GM18868 (cell line): ENCODE measurements around the gene IYD.
"Not testable (repeated sequence)": the region's sequence is repeated elsewhere in the genome, so short reads cannot be mapped to it uniquely, and the experiment has no call there.

Experiments used
- ATAC-seq: cut with Tn5 transposase; IDR thresholded peaks from one replicate; pipeline ENCODE4 v1.9.1; 2021; ENCODE audit warnings: mild to moderate bottlenecking, moderate library complexity; ENCODE audit not compliant: unreplicated experiment

IYD gene

DNA sequence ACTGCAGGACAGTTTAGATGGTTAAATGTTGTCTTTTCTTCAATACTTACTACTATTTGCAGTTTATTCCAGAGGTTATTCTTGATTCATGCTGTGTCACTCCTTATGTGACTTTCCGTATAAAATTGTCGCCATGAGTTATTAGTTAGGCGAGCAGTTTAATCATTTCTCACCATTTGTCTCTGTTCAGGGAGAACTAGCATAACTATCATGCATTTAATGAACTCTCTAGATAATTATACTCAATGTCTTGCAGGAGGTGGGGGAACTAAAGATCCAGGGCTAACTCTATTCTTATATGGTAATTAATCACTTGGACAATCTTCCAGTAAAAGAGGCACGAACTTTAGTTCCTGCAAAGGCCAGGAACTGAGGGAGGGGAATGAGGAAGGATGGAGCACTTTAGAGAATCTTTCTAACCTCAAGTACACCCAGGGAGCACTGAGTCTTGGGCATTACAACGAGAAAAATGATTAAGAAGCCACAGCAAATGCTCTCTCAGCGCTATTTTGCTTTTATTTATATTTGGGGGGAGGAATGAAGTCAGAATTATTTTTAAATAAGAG, 58.3 kb downstream of the IYD start:
- ATAC-seq: no peak

DNA sequence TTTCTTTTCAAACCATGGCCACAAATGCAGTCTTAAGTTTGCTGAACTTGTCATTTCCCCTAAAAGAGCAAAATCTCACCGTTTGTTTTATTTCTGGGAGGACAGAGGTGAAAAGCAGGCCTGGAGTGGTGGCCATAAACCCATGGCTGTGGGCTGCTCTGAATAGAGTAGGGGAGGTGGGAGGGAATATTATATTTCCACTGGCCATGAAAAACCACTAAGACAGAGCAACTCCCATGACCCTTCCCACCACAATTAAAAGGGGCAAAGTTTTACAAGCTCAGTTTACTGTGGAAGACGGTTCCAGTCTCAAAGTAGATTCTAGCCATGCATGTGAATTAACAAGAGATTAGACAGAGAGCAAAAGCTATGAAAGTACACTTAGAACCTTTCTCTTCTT, 59.0 kb downstream of the IYD start:
- ATAC-seq: no peak

DNA sequence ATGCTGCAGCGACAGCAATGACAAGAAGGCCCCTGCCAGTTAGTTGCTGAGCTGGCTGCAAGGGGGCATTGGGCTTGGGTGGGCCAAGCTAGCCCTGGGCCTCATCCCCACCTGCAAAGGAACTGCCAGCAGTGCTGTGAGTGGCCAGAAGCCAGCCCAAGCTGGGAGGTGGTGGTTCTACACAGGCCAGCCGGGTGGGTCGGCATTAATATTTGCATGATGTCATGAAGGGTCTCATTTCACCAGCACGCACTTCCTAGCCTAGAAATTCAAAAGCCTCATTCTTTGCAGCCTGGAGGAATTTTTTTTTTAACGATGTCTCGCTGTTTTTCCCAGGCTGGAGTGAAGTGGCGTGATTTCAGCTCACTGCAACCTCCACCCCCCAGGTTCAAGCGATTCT, 62.0 kb downstream of the IYD start:
- ATAC-seq: no peak

DNA sequence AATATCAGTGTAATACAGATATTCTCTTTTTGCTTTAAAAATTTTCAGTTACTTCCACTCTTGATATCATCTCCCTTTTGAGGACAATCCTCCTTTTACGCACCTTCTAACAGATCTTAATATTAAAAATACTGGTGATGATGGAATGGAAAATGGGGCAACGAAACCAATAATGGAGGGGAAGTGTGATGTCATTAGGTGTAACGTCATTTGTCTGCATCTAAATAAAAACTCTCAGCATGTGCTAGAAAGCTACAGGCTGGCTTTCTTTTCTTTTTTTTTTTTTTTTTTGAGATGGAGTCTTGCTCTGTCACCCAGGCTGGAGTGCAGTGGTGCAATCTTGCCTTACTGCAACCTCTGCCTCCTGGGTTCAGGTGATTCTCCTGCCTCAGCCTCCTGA, 66.5 kb downstream of the IYD start:
- ATAC-seq: no peak

DNA sequence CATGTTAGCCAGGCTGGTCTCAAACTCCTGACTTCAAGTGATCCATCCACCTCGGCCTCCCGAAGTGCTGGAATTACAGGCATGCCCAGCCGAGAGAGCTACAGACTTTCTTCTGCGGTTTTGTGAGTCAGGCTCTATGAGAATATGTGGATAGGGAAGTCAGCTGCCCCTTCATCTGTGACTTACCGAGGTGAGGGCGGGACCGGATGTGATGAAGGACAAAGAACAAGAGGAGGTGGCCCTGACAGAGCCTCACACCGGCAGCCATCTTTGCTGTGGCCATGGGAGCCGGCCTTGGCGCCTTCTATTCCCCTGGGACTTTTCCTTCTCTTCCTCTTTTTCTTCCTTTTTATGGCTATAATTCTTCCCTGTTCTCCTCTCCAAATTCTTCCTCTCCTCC, 67.0 kb downstream of the IYD start:
- no peak for ATAC-seq

DNA sequence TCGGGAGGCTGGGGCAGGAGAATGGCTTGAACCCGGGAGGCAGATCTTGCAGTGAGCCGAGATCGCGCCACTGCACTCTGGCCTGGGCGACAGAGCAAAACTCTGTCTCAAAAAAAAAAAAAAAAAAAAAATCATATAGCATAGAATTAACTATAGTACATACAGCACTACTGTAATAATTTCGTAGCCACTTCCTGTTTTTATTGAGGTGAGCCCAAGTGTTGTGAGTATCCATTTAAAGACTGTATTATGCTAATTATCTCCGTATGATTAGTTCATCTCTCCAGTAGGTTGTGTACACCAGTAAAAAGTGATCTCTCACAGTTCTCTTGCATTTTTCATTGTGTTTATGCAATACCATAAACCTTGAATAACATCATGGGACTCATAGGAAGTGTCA, 70.6 kb downstream of the IYD start:
- no peak for ATAC-seq

DNA sequence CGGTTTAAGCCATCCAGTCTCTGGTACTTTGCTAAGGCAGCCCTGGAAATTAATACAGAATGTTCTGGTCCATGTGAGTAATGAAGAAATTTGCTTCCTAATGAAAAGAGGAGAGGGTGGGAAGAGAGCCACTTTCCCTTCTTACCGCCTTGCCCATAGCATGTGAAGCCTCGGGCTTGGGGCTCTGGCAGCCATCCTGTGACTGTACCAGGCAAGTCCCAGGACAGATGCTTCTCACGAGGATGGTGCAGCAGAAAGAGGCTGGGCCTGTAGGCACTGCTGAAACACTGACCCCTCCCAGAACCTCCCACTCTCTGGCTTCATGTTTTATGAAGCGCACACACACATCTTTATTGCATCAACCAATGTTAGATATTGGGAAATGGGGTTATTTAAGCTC, 74.8 kb downstream of the IYD start:
- no peak for ATAC-seq

DNA sequence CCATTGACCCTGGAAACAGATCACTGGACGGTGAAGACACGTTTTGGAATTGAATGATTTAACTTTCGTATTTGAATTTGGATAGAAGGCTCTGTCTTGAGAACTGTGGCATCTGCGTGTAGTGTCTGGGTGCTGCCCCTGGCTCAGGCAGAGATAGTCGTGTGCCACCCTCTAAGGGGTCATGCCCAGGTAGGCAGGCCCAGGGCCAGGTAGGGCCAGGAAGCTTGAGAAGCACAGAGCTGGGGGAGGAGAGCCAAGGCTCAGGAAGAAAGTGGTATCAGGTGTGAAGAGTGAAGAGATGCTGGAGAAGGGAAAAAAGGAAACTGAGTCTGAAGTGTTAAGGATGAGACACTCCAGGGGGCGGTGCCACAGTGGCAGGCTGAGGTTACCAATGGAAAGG, 75.5 kb downstream of the IYD start:
- no peak for ATAC-seq

DNA sequence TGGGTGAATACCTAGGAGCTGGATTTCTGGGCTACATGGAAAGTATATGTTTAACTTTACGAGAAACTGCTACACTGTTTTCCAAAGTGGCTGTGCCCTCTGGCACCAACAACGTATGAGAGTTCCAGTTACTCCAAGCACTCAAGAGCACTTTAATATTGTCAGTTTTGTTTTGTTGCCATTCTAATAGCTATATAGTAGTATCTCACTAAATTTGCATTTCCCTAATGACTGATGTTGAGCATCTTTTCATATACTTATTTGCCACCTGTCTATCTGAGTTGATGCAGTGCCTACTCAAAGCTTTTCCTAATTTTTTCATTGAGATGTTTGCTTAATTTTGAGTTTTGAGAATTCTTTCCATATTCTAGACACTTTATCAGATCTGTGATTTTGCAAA, 76.7 kb downstream of the IYD start:
- no peak for ATAC-seq

DNA sequence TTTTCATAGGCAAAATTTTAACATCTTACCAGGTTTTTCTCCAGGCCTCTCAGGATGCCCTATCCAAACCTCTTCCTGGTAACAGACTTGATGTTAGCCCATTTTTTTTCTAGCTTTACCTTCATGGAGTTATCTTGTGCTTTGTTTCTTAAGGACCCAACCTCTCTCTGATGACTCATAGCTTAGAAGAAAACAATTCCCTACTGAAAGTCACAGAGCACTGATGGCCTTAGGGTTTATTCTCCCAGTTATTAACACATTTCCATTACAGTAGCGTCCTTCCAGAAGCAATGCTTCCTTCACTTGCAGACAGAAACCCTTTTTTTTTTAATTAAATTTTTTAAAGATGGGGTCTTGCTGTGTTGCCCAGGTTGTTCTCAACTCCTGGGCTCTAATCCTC, 79.4 kb downstream of the IYD start:
- ATAC-seq: no peak

DNA sequence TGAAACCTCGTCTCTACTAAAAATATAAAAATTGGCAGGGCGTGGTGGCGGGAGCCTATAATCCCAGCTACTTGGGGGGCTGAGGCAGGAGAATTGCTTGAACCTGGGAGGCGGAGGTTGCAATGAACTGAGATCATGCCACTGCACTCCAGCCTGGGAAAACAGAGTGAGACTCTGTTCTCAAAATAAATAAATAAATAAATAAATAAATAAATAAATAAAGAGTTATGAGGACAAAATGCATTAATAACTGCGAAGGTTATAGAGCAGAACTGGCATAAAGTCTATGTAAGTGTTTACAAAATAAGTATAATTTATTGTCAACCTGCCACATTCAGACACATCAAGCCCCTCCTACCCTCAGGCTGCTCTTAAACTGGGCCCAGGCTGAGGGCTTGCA, 80.2 kb downstream of the IYD start:
- not testable (repeated sequence) for ATAC-seq

DNA sequence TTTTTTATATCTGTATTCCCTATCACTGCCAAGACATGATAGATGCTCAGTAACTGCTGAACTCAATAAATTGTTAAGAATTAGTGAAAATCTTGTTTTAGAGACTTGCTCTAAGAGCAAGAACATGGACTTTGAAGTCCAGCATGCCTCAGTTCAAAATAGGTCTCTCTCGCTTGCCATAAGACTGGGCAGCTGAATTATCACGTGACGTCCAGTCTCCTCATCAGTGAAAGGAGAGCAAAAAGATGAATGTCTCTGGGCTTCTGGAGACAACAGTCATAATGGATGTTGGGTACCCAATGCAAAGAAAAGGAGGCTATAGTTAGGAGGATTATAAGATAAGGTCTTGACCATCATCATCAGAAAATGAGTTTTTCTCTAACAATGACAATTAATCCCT, 82.1 kb downstream of the IYD start:
- ATAC-seq: no peak

DNA sequence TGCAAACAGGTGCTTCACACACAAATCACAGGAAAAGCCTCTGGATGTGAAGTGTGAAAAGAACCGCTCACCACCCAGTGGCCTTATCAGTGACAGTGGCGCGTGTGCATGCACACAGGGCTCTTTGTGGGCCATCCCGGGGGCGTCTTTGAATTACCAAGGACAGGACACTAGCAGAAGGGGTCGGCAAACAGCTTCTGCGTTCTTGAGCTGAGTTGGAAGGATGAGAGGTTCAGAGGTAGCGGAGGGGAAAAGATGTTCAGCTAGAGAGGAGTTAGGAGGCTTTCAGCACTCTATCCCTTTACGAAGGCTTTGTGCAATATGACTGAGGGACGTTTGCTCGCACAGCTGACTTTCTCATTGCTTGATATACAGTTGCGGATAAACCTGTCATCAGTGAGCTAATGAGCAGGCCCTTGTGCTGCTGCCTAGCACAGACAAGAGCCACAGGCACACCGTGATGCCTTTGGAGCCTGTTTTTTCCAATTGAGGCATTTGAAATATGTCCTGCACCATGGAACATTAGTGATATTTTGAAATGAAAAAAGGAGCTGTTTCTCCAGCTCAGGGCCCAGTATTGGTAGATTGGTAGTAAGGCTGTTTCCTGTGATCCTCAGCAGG, 83.1 kb downstream of the IYD start:
- ATAC-seq: no peak

DNA sequence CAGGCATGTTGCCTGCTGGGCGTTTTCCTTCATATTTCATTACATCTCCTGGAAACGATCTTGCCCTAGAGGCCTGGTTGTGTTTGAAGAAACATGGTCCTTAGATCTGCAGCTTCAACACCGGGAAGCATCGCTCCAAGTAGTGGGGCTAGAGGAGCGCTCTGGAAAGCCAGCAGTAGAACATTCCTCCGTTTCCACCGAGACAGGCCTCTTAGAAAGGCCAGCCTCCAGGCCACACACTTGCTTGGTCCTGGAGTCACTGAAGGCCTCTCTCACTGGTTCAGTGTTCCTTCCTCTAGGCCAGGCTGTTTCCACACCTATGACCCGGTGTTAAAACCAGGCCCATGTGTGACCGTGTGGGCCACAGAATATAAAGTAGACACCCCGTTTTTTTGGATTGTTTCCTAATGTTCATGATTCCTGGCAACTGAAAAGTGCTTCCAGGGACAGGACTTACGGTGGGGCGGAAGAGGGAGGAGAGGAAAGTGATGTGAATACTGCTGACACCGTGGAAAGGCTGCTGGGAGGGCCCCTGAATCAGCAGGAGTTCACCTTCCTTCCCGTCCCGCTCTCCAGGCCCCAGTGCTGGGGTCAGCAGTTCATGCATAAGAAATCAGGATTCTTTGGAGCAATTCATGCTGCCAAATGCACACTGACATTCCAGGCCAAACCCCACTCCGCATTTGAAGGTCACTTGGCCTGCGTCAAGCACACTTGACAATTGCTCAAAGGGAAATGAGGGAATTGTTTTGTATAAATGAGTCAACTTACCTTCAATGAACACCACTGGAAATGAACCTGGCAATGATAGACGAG, 83.8 kb downstream of the IYD start:
- ATAC-seq: no peak

DNA sequence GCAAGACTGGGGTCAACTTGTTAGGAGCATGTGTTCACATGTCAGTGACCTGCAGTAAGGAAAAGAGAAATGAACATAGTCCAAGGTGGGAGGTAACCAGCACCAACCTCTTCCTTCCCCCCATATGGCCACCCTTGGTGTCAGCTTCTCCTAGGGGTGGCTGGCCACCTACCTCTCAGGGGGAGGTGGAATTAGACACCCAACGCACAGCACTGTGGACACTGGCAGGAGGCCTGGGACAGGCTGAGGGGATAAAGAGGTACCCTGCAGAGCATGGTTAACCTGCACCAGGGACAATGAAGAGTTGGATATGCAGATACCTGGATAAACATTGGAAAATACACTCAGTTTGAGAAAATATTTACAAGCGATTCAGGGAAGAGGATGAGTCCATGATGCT, 84.5 kb downstream of the IYD start:
- no peak for ATAC-seq
